ENCODE results near the gene LRP6. TPM values are rescaled to one million over a fixed set of nuclear protein-coding genes. Genes with fewer than 3 reads are reported as not detected.

LRP6 gene
- total and polyA plus RNA-seq, 2 of the 8 experiments (the other 6 are each of a cell fraction or from before 2014, with no cell fraction given) = 53.6 to 73.2 TPM

- no peak overlapping the region for H4K5ac ChIP-seq (ENCODE audit: insufficient read length, low read depth, low read length)
- no peak overlapping the region for H2BK12ac ChIP-seq (ENCODE audit: low read depth, low read length)
- DNase-seq (ENCODE audit: low read depth in 1 of 2, low spot score in 2 of 2) (no peak), FAIRE-seq (no peak)
- H3K36me3 ChIP-seq (ENCODE audit: control insufficient read depth in 2 of 4, insufficient read depth in 4 of 4, low read length in 3 of 4) = no peaks in the 10 kb centered on the region
- H3K23ac ChIP-seq (ENCODE audit: insufficient read length) = no peak overlapping the region
- H4K20me1 ChIP-seq (replicated peaks in 1 of 2; ENCODE audit: control insufficient read depth in 1 of 2, insufficient read depth in 2 of 2, low read length in 2 of 2) = no peaks in the 10 kb centered on the region
- H2BK20ac ChIP-seq (ENCODE audit: low read length) = no peak overlapping the region
- no peak overlapping the region for H3K56ac ChIP-seq (replicated peaks; ENCODE audit: insufficient read length, low read depth, low read length)
- CTCF ChIA-PET (ENCODE audit: partially characterized antibody) = interaction anchor here (0.9 to 1.0 kb wide), 3 partner anchors 9 to 44 kb away, joined by 3 to 5 read pairs (median 4); partner anchors contain the start of gene LRP6
- no peak overlapping the region for H3K9ac ChIP-seq (replicated peaks in 1 of 4; ENCODE audit: extremely low read depth in 1 of 4, low read depth in 3 of 4, low read length in 3 of 4)
- H2BK15ac ChIP-seq (ENCODE audit: low read length) = no peak overlapping the region
- no peak overlapping the region for H3K4me3 ChIP-seq (ENCODE audit: extremely low read depth in 1 of 4, insufficient read depth in 2 of 4, low read depth in 3 of 4, low read length in 4 of 4)
- H3K4me1 ChIP-seq (replicated peaks in 1 of 4; ENCODE audit: control insufficient read depth in 3 of 4, insufficient read depth in 4 of 4, low read length in 3 of 4) = peaks cover 0 to 23% (median 10%) of the 10 kb centered on the region in 4 experiments; a peak in 5 of 7 replicates
- no peak overlapping the region for H2AFZ ChIP-seq (ENCODE audit: low read length)
- no peaks in the 10 kb centered on the region for H3K79me2 ChIP-seq (ENCODE audit: control insufficient read depth in 1 of 2, insufficient read depth in 2 of 2, low read length in 2 of 2)
- H2BK5ac ChIP-seq (ENCODE audit: low read depth, low read length) = no peak overlapping the region
- H3K9me3 ChIP-seq (ENCODE audit: insufficient read depth in 2 of 2, low read depth in 1 of 2, low read length in 1 of 2) = no peaks in the 10 kb centered on the region
- no peaks in the 10 kb centered on the region for H3K23me2 ChIP-seq (ENCODE audit: low read depth, low read length)
- no peaks in the 10 kb centered on the region; a peak in 1 of 7 replicates for H3K27me3 ChIP-seq (replicated peaks in 1 of 4; ENCODE audit: control insufficient read depth in 3 of 4, extremely low read depth in 1 of 4, insufficient read depth in 3 of 4, low read length in 3 of 4)
- H4K8ac ChIP-seq (ENCODE audit: extremely low read depth, insufficient read depth, low read length) = no peak overlapping the region
- no peaks in the 10 kb centered on the region for H3K79me1 ChIP-seq (ENCODE audit: low read depth, low read length)
- no peak overlapping the region for H3K4me2 ChIP-seq (ENCODE audit: insufficient read depth in 1 of 2, low read depth in 2 of 2, low read length in 2 of 2)
- H3K14ac ChIP-seq (ENCODE audit: insufficient read length) = no peak overlapping the region
- POLR2A ChIA-PET (ENCODE audit: partially characterized antibody) = interaction anchor here (0.9 to 2.2 kb wide), 2 partner anchors 11 to 16 kb away, joined by 3 to 13 read pairs; partner anchors contain the start of gene LRP6
- H2AK5ac ChIP-seq (ENCODE audit: low read depth, low read length) = no peak overlapping the region
- H3K27ac ChIP-seq (ENCODE audit: low read depth, low read length) = no peak overlapping the region
- no peak overlapping the region; the same call in 1 of the 2 replicates for H3K18ac ChIP-seq (ENCODE audit: extremely low read depth, low read length)
- no peak overlapping the region for H4K91ac ChIP-seq (replicated peaks; ENCODE audit: insufficient read length, low read length)
- H2BK120ac ChIP-seq (replicated peaks; ENCODE audit: low read depth, low read length) = no peak overlapping the region
- no peak overlapping the region for H3K4ac ChIP-seq (replicated peaks; ENCODE audit: insufficient read length, low read depth, low read length)
- 62% methylated on average over 7 of the region's 7 CpGs; no CpG with 5 or more reads in 1 of the 2 experiments for WGBS, 2 experiments (ENCODE audit: extremely low coverage in 1 of 2, insufficient coverage in 1 of 2, insufficient read length in 1 of 2, insufficient replicate concordance in 2 of 2, low coverage in 1 of 2, low lambda C conversion rate in 2 of 2, missing lambda C conversion rate in 1 of 2)
- TF ChIP-seq GABPA (IDR thresholded peaks at IDR 0.05; ENCODE audit: borderline replicate concordance, insufficient read depth, low read length) (no peak), NRF1 (IDR thresholded peaks at IDR 0.05; ENCODE audit: low read depth, low read length) (no peak), EP300 (IDR thresholded peaks at IDR 0.05; ENCODE audit: borderline replicate concordance in 1 of 2, low read depth in 2 of 2, low read length in 2 of 2) (no peak), CTCF (IDR thresholded peaks at IDR 0.05; ENCODE audit: control extremely low read depth in 1 of 3, insufficient read depth in 1 of 3, low read depth in 1 of 3, low read length in 3 of 3) (no peak), SUZ12 (IDR thresholded peaks at IDR 0.05; ENCODE audit: low read length) (no peak), KDM5A (IDR thresholded peaks at IDR 0.05; ENCODE audit: low read length) (no peak), TEAD4 (IDR thresholded peaks at IDR 0.05; ENCODE audit: low read depth, low read length) (no peak), RNF2 (IDR thresholded peaks at IDR 0.05; ENCODE audit: borderline replicate concordance, low read depth, low read length, missing control alignments, poor library complexity, severe bottlenecking) (no peak), CEBPB (IDR thresholded peaks at IDR 0.05; ENCODE audit: low read depth, low read length) (no peak)
These were observed 16.0 kb upstream of the LRP6 start for GRCh38 chr12:12282761-12283425.

Data from H1 (cell line).